H1 (cell line): Measurements from ENCODE around the gene POLR3A. TPM values are rescaled to one million over a fixed set of nuclear protein-coding genes. Genes with fewer than 3 reads are reported as not detected.

Experiments
- BCL11A ChIP-seq, 2 experiments: IDR thresholded peaks; one replicate each; pipeline ENCODE4 v1.6.1; 2011; ENCODE audit warnings: low read depth in 2 of 2, low read length in 2 of 2, mild to moderate bottlenecking in 2 of 2
- GABPA ChIP-seq: IDR thresholded peaks from 2 replicates; pipeline ENCODE4 v1.6.1; 2011; ENCODE audit warnings: mild to moderate bottlenecking, low read length, moderate library complexity, borderline replicate concordance; ENCODE audit not compliant: insufficient read depth
- KDM4A ChIP-seq: IDR thresholded peaks from one replicate; pipeline ENCODE4 v1.7.1; 2012; ENCODE audit warnings: low read depth, mild to moderate bottlenecking, moderate library complexity, low read length, inconsistent platforms; ENCODE audit not compliant: severe bottlenecking
- NRF1 ChIP-seq: IDR thresholded peaks from 2 replicates; pipeline ENCODE4 v1.6.1; 2011; ENCODE audit warnings: mild to moderate bottlenecking, low read depth, low read length, improper control_type of control experiment
- TAF7 ChIP-seq: optimal IDR thresholded peaks from 2 replicates; pipeline ENCODE3; 2011; ENCODE audit warnings: low read depth, mild to moderate bottlenecking, inconsistent platforms, low read length, moderate library complexity, borderline replicate concordance
- polyA plus RNA-seq, 7 experiments: library from polyadenylated mRNA; depleted of rRNA in 3 of 7; stranded (reverse) in 5 of 7; unstranded in 2 of 7; fragments of >200 nt in 5 of 7; fragments of 200-250 nt in 2 of 7; gene quantifications; 1 replicate in 5 of 7; 2 replicates in 1 of 7; 4 replicates in 1 of 7; pipeline versions ENCODE4 v1.2.1 to v1.2.3, GENCODE V29; 2011 to 2013; ENCODE audit warnings: missing spikeins in 2 of 7, mixed read lengths in 2 of 7
- total RNA-seq: library from RNA; stranded (reverse); fragmentation: NEBNext Ultra II Directional; extraction: Animal tissue kit (Norgen Biotek cat#: 25700); gene quantifications from 2 replicates; pipeline ENCODE4 v1.2.1, GENCODE V29; 2021
- TF ChIP-seq, protein P1 (sequence below): IDR thresholded peaks from 2 replicates; pipeline ENCODE4 v1.6.1; 2011; ENCODE audit warnings: low read depth, mild to moderate bottlenecking, low read length; ENCODE audit not compliant: insufficient read depth
- TF ChIP-seq, protein P2 (sequence below): IDR thresholded peaks from 2 replicates; pipeline ENCODE4 v1.6.1; 2011; ENCODE audit warnings: low read length, improper control_type of control experiment

POLR3A gene
- total and polyA plus RNA-seq, 2 of the 8 experiments (the other 6 are each of a cell fraction or from before 2014, with no cell fraction given): 11.3 to 38.6 TPM

DNA sequence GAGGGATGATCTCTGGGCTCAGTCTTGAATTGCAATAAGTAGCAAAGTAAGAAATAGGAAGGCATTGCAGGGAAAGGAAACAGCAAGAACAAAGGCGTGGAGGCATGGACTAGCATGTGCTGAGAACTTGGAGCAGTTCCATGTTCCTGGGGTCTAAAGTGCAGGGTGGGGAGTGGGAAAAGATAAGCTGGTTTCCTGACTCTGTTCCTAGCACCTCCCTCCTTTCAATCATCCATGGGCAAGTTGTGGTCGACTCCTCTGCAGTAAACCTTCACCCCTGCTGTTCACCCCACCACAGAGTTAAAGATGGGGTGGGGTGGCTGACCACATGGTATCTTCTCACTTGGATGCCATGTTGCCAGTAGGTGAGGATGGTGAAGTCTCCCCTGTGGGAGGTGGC, 33.9 kb upstream of the POLR3A start (continued):
- TF ChIP-seq, protein P1, sequence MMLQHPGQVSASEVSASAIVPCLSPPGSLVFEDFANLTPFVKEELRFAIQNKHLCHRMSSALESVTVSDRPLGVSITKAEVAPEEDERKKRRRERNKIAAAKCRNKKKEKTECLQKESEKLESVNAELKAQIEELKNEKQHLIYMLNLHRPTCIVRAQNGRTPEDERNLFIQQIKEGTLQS: no peak
- TF ChIP-seq BCL11A (IDR thresholded peaks at IDR 0.05; ENCODE audit: low read depth in 2 of 2, low read length in 2 of 2) (no peak), NRF1 (no peak), TAF7 (no peak), KDM4A (no peak), GABPA (no peak)
- TF ChIP-seq, protein P2, sequence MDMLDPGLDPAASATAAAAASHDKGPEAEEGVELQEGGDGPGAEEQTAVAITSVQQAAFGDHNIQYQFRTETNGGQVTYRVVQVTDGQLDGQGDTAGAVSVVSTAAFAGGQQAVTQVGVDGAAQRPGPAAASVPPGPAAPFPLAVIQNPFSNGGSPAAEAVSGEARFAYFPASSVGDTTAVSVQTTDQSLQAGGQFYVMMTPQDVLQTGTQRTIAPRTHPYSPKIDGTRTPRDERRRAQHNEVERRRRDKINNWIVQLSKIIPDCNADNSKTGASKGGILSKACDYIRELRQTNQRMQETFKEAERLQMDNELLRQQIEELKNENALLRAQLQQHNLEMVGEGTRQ: no peak
